Vagina (tissue), 2 donors: ENCODE results near the gene ZNF521.

ENCODE experiments used
- CTCF ChIP-seq, 3 experiments: fragments of 450-650 bp in 2 of 3; fragments of 200-600 bp in 1 of 3; sonication (generic) in 1 of 3; IDR thresholded peaks; one replicate each; pipeline ENCODE4 v1.5.1; 2017 to 2019; ENCODE audit warnings: antibody characterized with exemption in 3 of 3, mild to moderate bottlenecking in 2 of 3, moderate library complexity in 2 of 3
- POLR2A ChIP-seq, 2 donors: fragments of 450-650 bp; IDR thresholded peaks; one replicate each; pipeline ENCODE4 v1.6.1; 2017; ENCODE audit warnings: antibody characterized with exemption in 2 of 2, mild to moderate bottlenecking in 2 of 2, moderate library complexity in 2 of 2
- POLR2AphosphoS5 ChIP-seq, 2 donors: sonication (generic); formaldehyde crosslinking; IDR thresholded peaks; one replicate each; pipeline ENCODE4 v1.9.0; 2017; ENCODE audit warnings: antibody characterized with exemption in 2 of 2, mild to moderate bottlenecking in 2 of 2, low read depth in 1 of 2; ENCODE audit not compliant: insufficient read depth in 1 of 2

- TF ChIP-seq CTCF (IDR thresholded peaks at IDR 0.05), result no peak
- TF ChIP-seq POLR2AphosphoS5 (IDR thresholded peaks at IDR 0.05; ENCODE audit: insufficient read depth in 1 of 2, low read depth in 1 of 2), result no peak
- no peak for TF ChIP-seq POLR2A (IDR thresholded peaks at IDR 0.05)
These were observed 100.9 kb downstream of the ZNF521 start for GRCh38 chr18:25251068-25251467.
